ENCODE measurements around the gene SAXO1. TPM values are rescaled to one million over a fixed set of nuclear protein-coding genes. Genes with fewer than 3 reads are reported as not detected.

The SAXO1 gene
- polyA plus RNA-seq, 1 experiment = 0.01 TPM

- TF ChIP-seq, protein P1, sequence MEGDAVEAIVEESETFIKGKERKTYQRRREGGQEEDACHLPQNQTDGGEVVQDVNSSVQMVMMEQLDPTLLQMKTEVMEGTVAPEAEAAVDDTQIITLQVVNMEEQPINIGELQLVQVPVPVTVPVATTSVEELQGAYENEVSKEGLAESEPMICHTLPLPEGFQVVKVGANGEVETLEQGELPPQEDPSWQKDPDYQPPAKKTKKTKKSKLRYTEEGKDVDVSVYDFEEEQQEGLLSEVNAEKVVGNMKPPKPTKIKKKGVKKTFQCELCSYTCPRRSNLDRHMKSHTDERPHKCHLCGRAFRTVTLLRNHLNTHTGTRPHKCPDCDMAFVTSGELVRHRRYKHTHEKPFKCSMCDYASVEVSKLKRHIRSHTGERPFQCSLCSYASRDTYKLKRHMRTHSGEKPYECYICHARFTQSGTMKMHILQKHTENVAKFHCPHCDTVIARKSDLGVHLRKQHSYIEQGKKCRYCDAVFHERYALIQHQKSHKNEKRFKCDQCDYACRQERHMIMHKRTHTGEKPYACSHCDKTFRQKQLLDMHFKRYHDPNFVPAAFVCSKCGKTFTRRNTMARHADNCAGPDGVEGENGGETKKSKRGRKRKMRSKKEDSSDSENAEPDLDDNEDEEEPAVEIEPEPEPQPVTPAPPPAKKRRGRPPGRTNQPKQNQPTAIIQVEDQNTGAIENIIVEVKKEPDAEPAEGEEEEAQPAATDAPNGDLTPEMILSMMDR (IDR thresholded peaks at IDR 0.05; ENCODE audit: low read depth, low read length) = no peak
- CTCF ChIA-PET = no interaction called here
- Histone ChIP-seq H3K27me3 (ENCODE audit: control insufficient read depth, insufficient read depth, low read length) (peaks cover 43% of the 10 kb centered on the region), H3K4me3 (ENCODE audit: low read depth, low read length) (no peak overlapping the region), H3K27ac (ENCODE audit: low read depth, low read length) (no peak overlapping the region), H3K9me3 (ENCODE audit: control insufficient read depth, insufficient read depth, low read length) (peaks cover 5% of the 10 kb centered on the region; the same call in 1 of the 2 replicates)
- DNase-seq (ENCODE audit: low read depth, low spot score) = no peak
- POLR2A ChIA-PET = no interaction called here
These were observed 61.6 kb downstream of the SAXO1 start for GRCh38 chr9:18971404-18971803.

GRCh38 chr9:18970393-18970792 lies 62.6 kb downstream of the SAXO1 start:
- H3K9me3 ChIP-seq (ENCODE audit: control insufficient read depth, insufficient read depth, low read length) = peaks cover 5% of the 10 kb centered on the region; the same call in 1 of the 2 replicates
- DNase-seq (ENCODE audit: low read depth, low spot score) = no peak
- TF ChIP-seq, protein P1 (IDR thresholded peaks at IDR 0.05; ENCODE audit: low read depth, low read length) = no peak
- ChIA-PET POLR2A (no interaction called here), CTCF (no interaction called here)
- H3K27ac ChIP-seq (ENCODE audit: low read depth, low read length) = no peak overlapping the region
- H3K4me3 ChIP-seq (ENCODE audit: low read depth, low read length) = no peak overlapping the region
- peaks cover 43% of the 10 kb centered on the region for H3K27me3 ChIP-seq (ENCODE audit: control insufficient read depth, insufficient read depth, low read length)

- H3K27ac ChIP-seq (ENCODE audit: low read depth, low read length) = no peak overlapping the region
- DNase-seq (ENCODE audit: low read depth, low spot score) = no peak
- no peak overlapping the region for H3K4me3 ChIP-seq (ENCODE audit: low read depth, low read length)
- CTCF ChIA-PET = no interaction called here
- TF ChIP-seq, protein P1 (IDR thresholded peaks at IDR 0.05; ENCODE audit: low read depth, low read length) = no peak
- H3K27me3 ChIP-seq (ENCODE audit: control insufficient read depth, insufficient read depth, low read length) = peaks cover 33% of the 10 kb centered on the region
- H3K9me3 ChIP-seq (ENCODE audit: control insufficient read depth, insufficient read depth, low read length) = peaks cover 5% of the 10 kb centered on the region; the same call in 1 of the 2 replicates
- POLR2A ChIA-PET = no interaction called here
These were observed 63.9 kb downstream of the SAXO1 start for GRCh38 chr9:18969128-18969527.

GRCh38 chr9:18955626-18956025 lies 77.4 kb downstream of the SAXO1 start:
- Histone ChIP-seq H3K27me3 (ENCODE audit: control insufficient read depth, insufficient read depth, low read length) (peaks cover 31% of the 10 kb centered on the region), H3K9me3 (ENCODE audit: control insufficient read depth, insufficient read depth, low read length) (no peaks in the 10 kb centered on the region), H3K4me3 (ENCODE audit: low read depth, low read length) (no peak overlapping the region), H3K27ac (ENCODE audit: low read depth, low read length) (no peak overlapping the region)
- DNase-seq (ENCODE audit: low read depth, low spot score) = no peak
- ChIA-PET CTCF (interaction anchor here (0.7 kb wide), 1 partner anchor 699 kb away, joined by 7 read pairs; no protein-coding TSS in a partner anchor), POLR2A (interaction anchor here (0.6 kb wide), 1 partner anchor 19 kb away, joined by 3 read pairs; no protein-coding TSS in a partner anchor)
- TF ChIP-seq, protein P1 (IDR thresholded peaks at IDR 0.05; ENCODE audit: low read depth, low read length) = no peak

DNA sequence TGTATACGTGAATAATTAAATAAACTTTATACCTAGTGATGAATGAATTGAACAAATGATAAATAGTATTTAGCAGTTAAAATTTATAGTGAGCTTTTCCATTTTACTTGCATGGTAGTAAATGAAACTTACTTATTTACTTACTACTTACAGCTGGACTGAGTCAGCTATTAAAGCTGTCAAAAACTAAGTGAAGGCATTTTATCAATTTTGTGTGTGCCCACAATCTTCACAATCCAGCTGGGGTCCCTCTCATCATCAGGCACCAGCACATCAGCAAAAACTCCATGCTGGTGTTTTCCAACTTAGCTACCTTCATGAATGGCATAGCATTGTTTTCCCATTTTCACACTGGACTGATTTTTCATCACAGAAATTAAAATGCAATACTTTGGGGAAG lies 81.1 kb downstream of the SAXO1 start:
- CTCF ChIA-PET = interaction anchor here (1.0 to 1.3 kb wide), 2 partner anchors 61 to 509 kb away, joined by 3 to 4 read pairs; no protein-coding TSS in a partner anchor
- DNase-seq (ENCODE audit: low read depth, low spot score) = no peak
- no peak overlapping the region for H3K27ac ChIP-seq (ENCODE audit: low read depth, low read length)
- no peaks in the 10 kb centered on the region for H3K9me3 ChIP-seq (ENCODE audit: control insufficient read depth, insufficient read depth, low read length)
- POLR2A ChIA-PET = no interaction called here
- H3K4me3 ChIP-seq (ENCODE audit: low read depth, low read length) = no peak overlapping the region
- peaks cover 38% of the 10 kb centered on the region for H3K27me3 ChIP-seq (ENCODE audit: control insufficient read depth, insufficient read depth, low read length)
- TF ChIP-seq, protein P1 (IDR thresholded peaks at IDR 0.05; ENCODE audit: low read depth, low read length) = no peak
